ENCODE data around the gene COX19.

COX19 gene

DNA sequence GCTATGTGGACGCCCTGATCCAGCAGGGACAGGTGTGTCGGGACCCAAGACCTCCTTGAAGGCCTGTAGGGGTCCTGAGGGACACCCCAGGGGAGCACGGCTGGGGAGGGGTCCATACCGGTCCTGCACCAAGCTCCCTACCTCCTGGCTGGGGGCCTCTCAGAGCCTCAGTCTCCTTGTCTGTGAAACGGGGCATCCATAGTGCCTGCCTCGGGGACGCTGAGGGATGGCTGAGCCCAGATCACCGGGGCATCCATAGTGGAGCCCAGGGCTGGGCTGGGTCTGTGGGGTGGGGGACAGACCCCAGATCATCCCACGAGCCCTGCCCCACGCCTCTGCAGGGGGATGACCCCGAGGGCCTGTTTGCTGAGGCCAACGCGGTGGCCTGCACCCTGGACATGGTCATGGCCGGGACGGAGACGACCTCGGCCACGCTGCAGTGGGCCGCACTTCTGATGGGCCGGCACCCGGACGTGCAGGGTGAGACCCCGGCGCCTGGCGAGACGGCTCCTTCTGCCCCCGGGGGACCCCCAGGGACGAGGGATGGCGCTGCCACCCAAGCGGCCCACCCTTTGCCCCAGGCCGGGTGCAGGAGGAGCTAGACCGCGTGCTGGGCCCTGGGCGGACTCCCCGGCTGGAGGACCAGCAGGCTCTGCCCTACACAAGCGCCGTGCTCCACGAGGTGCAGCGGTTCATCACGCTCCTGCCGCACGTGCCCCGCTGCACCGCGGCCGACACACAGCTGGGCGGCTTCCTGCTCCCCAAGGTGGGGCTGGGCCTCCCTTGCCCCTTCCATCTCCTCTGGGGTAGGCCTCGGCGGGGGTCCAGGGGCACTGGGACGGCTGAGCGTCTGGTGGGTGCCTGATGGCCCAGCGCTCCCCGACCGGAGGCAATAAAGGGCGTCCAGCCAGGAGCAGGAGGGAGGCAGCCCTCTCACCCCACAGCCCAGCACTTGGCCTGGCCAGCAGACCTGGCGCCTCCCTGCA is 11.7 kb upstream of the COX19 start:
- Histone ChIP-seq H3K9me3 (no peaks in the 10 kb centered on the region), H3K27ac (no peak overlapping the region), H3K36me3 (no peaks in the 10 kb centered on the region), H3K4me1 (ENCODE audit: control insufficient read depth in 1 of 2, insufficient read depth in 1 of 2, low read depth in 1 of 2, low read length in 1 of 2) (no peaks in the 10 kb centered on the region), H3K27me3 (peaks cover 48% of the 10 kb centered on the region), H3K4me3 (ENCODE audit: low read depth in 1 of 2, low read length in 1 of 2) (no peak overlapping the region)
- TF ChIP-seq, protein P1, sequence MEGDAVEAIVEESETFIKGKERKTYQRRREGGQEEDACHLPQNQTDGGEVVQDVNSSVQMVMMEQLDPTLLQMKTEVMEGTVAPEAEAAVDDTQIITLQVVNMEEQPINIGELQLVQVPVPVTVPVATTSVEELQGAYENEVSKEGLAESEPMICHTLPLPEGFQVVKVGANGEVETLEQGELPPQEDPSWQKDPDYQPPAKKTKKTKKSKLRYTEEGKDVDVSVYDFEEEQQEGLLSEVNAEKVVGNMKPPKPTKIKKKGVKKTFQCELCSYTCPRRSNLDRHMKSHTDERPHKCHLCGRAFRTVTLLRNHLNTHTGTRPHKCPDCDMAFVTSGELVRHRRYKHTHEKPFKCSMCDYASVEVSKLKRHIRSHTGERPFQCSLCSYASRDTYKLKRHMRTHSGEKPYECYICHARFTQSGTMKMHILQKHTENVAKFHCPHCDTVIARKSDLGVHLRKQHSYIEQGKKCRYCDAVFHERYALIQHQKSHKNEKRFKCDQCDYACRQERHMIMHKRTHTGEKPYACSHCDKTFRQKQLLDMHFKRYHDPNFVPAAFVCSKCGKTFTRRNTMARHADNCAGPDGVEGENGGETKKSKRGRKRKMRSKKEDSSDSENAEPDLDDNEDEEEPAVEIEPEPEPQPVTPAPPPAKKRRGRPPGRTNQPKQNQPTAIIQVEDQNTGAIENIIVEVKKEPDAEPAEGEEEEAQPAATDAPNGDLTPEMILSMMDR (IDR thresholded peaks at IDR 0.05): no peak

DNA sequence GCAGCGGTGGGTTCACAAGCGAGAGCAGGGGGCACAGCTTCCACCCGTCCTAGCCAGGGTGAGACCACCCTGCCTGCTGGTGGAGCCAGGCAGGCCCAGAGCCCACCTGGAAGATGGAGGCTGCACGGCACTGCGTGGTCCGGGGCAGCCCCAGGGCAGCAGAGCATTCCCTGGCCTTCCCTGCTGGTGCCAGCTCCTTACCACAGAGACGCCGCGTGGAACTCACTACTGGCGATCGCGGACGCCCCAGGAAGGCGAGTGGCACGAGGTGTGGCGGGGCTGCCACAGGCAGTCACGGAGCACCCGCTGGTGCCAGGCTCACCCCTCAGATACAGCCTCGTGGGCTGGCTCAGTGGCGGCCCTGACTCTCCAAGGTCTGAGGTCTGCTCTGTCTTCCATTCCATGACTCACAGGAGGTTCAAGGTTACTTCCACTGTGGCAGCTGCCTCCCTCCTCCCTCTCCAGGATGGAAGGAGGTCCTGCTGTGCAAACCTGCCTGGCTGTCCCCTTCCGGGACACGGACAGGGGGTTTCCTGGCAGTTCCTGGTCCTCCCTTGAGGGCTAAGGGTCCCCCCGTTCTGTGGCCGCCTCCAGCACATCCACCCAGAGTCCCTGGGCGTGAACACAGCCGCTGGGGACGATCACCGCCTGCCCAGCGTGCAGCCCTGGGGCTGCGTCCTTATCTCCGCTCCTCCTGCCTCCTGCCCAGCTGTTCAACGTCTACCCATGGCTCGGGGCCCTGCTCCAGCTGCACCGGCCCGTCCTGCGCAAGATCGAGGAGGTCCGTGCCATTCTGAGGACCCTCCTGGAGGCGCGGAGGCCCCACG is 10.8 kb upstream of the COX19 start:
- Histone ChIP-seq H3K27me3 (peaks cover 48% of the 10 kb centered on the region), H3K4me3 (ENCODE audit: low read depth in 1 of 2, low read length in 1 of 2) (no peak overlapping the region), H3K9me3 (no peaks in the 10 kb centered on the region), H3K36me3 (no peaks in the 10 kb centered on the region), H3K27ac (no peak overlapping the region), H3K4me1 (ENCODE audit: control insufficient read depth in 1 of 2, insufficient read depth in 1 of 2, low read depth in 1 of 2, low read length in 1 of 2) (no peaks in the 10 kb centered on the region)
- TF ChIP-seq, protein P1 (IDR thresholded peaks at IDR 0.05): no peak

DNA sequence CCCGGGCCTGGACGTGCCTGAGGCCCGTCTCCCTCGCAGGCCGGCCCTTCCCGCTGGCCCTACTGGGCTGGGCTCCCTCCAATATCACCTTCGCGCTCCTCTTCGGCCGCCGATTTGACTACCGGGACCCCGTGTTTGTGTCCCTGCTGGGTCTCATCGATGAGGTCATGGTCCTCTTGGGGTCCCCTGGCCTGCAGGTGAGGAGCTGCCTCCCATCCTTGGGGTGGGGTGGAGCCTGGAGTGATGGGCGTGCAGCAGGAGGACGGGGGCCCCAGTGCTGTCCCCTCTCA is 9.7 kb upstream of the COX19 start:
- H3K27me3 ChIP-seq: peaks cover 48% of the 10 kb centered on the region

DNA sequence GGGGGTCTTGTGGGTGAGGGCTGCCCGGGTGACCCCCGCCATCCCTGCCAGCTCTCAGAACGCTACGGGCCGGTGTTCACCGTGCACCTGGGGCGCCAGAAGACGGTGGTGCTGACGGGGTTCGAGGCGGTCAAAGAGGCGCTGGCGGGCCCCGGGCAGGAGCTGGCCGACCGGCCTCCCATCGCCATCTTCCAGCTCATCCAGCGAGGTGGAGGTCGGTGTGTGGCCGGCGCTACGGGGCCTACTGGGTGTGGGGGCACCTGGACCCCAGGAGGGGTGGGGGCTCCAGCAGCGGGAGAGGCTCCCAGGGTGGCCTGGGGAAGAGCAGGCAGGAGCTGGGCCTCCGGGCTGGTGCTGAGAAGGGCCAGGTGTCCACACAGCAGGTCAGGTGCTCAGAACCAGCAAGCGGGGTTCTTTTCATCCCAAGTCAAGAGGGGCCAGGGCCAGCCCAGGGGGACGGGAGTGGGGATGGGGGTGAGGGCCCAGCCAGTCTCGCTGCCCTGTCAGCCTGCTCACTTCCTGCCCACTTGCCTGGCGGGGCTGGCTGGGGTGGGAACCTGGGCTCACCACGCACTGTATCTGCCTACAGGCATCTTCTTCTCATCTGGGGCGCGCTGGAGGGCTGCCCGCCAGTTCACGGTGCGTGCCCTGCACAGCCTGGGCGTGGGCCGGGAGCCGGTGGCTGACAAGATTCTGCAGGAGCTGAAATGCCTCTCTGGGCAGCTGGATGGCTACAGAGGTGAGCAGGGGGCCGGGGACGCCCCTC is 9.2 kb upstream of the COX19 start:
- peaks cover 46% of the 10 kb centered on the region for H3K27me3 ChIP-seq

More for the DNA sequence above, 9.7 kb upstream of the COX19 start:
- TF ChIP-seq, protein P1 (IDR thresholded peaks at IDR 0.05): no peak
- Histone ChIP-seq H3K36me3 (no peaks in the 10 kb centered on the region), H3K4me3 (ENCODE audit: low read depth in 1 of 2, low read length in 1 of 2) (no peak overlapping the region), H3K9me3 (no peaks in the 10 kb centered on the region), H3K27ac (no peak overlapping the region), H3K4me1 (ENCODE audit: control insufficient read depth in 1 of 2, insufficient read depth in 1 of 2, low read depth in 1 of 2, low read length in 1 of 2) (no peaks in the 10 kb centered on the region)

DNA sequence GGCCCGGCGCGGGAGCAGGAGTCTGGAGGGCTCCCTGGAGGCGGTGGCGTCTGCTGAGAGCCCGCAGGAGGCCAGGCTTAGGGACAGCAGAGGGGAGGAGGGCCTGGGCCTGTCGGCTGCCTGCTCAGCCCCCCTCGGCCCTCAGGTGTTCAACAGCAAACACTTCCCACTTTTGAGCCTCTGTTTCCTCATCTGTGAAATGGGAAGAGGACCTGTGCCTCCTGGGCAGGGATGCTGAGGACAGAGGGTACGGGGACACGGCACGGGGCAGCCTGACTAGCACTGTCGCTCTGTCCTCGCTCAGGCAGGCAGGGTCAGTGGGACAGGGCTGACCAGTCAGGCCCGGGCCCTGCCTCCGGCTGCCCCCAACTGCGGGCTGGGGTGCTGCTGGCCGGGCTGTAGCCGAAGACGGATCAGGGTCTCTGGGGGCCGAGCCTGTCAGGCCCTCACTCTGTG is 8.3 kb upstream of the COX19 start:
- Histone ChIP-seq H3K27ac (no peak overlapping the region), H3K27me3 (peaks cover 37% of the 10 kb centered on the region), H3K9me3 (no peaks in the 10 kb centered on the region), H3K4me1 (ENCODE audit: control insufficient read depth in 1 of 2, insufficient read depth in 1 of 2, low read depth in 1 of 2, low read length in 1 of 2) (no peaks in the 10 kb centered on the region), H3K36me3 (no peaks in the 10 kb centered on the region), H3K4me3 (ENCODE audit: low read depth in 1 of 2, low read length in 1 of 2) (no peak overlapping the region)
- TF ChIP-seq, protein P1 (IDR thresholded peaks at IDR 0.05): no peak

More for the DNA sequence above, 9.2 kb upstream of the COX19 start:
- H3K36me3 ChIP-seq: no peaks in the 10 kb centered on the region
- H3K9me3 ChIP-seq: no peaks in the 10 kb centered on the region
- TF ChIP-seq, protein P1 (IDR thresholded peaks at IDR 0.05): no peak
- H3K4me3 ChIP-seq (ENCODE audit: low read depth in 1 of 2, low read length in 1 of 2): no peak overlapping the region
- no peak overlapping the region for H3K27ac ChIP-seq
- no peaks in the 10 kb centered on the region for H3K4me1 ChIP-seq (ENCODE audit: control insufficient read depth in 1 of 2, insufficient read depth in 1 of 2, low read depth in 1 of 2, low read length in 1 of 2)
